Ectodermal cell (in vitro differentiated cells): ENCODE data around the gene KIAA1671.

ENCODE experiments used
- H3K27ac ChIP-seq: 2 replicates; pipeline ENCODE4 v1.7.0; 2013; ENCODE audit warnings: mild to moderate bottlenecking, low read depth, low read length; ENCODE audit not compliant: insufficient read depth, poor library complexity, severe bottlenecking
- H3K27me3 ChIP-seq: 2 replicates; pipeline ENCODE4 v1.7.0; 2013; ENCODE audit warnings: mild to moderate bottlenecking, low read length; ENCODE audit not compliant: insufficient read depth, control insufficient read depth, poor library complexity, severe bottlenecking
- H3K36me3 ChIP-seq: one replicate; pipeline ENCODE4 v1.7.0; 2013; ENCODE audit warnings: low read length; ENCODE audit not compliant: control insufficient read depth, insufficient read depth
- H3K4me1 ChIP-seq: one replicate; pipeline ENCODE4 v1.7.0; 2013; ENCODE audit warnings: low read length; ENCODE audit not compliant: control insufficient read depth, insufficient read depth
- H3K4me3 ChIP-seq: 2 replicates; pipeline ENCODE4 v1.7.0; 2013; ENCODE audit warnings: low read depth, low read length, control low read depth; ENCODE audit not compliant: insufficient read depth
- H3K9me3 ChIP-seq: 2 replicates; pipeline ENCODE4 v1.7.0; 2013; ENCODE audit warnings: mild to moderate bottlenecking, low read length, moderate library complexity; ENCODE audit not compliant: control insufficient read depth
- WGBS, 2 experiments: methylation state at CpG; one replicate each; pipeline ENCODE4 v1.1.7; 2013; ENCODE audit warnings: missing lambda C conversion rate in 2 of 2; 5-methylcytosine and 5-hydroxymethylcytosine counted together

KIAA1671 gene

GRCh38 chr22:24990344-24990905 lies 37.9 kb downstream of the KIAA1671 start:
- no peak overlapping the region for H3K4me3 ChIP-seq
- no peaks in the 10 kb centered on the region for H3K9me3 ChIP-seq
- peaks cover 11% of the 10 kb centered on the region for H3K4me1 ChIP-seq
- H3K27ac ChIP-seq: no peak overlapping the region
- H3K36me3 ChIP-seq: no peaks in the 10 kb centered on the region
- WGBS, 2 experiments: 90% methylated on average over 10 of the region's 10 CpGs
- H3K27me3 ChIP-seq: no peaks in the 10 kb centered on the region

- no peaks in the 10 kb centered on the region for H3K9me3 ChIP-seq
- no peaks in the 10 kb centered on the region for H3K36me3 ChIP-seq
- no peak overlapping the region for H3K27ac ChIP-seq
- WGBS, 2 experiments: 72 to 76% methylated on average over 7 of the region's 7 CpGs
- H3K27me3 ChIP-seq: no peaks in the 10 kb centered on the region
- peaks cover 26% of the 10 kb centered on the region for H3K4me1 ChIP-seq
- H3K4me3 ChIP-seq: no peak overlapping the region
Measured at GRCh38 chr22:24992946-24993345, 40.4 kb downstream of the KIAA1671 start.

GRCh38 chr22:24994070-24994763 lies 41.7 kb downstream of the KIAA1671 start:
- 69% methylated on average over 7 of the region's 7 CpGs for WGBS, 2 experiments
- Histone ChIP-seq H3K36me3 (no peaks in the 10 kb centered on the region), H3K27ac (no peak overlapping the region), H3K9me3 (no peaks in the 10 kb centered on the region), H3K27me3 (no peaks in the 10 kb centered on the region), H3K4me1 (peaks cover 21% of the 10 kb centered on the region), H3K4me3 (no peak overlapping the region)

- no peaks in the 10 kb centered on the region for H3K36me3 ChIP-seq
- no peak overlapping the region for H3K4me3 ChIP-seq
- H3K4me1 ChIP-seq: peaks cover 21% of the 10 kb centered on the region
- no peaks in the 10 kb centered on the region for H3K9me3 ChIP-seq
- peak overlapping the region; percentile 85 for H3K27ac ChIP-seq
- 68 to 77% methylated on average over 1 to 2 of the region's 2 CpGs for WGBS, 2 experiments
- no peaks in the 10 kb centered on the region for H3K27me3 ChIP-seq
Measured at GRCh38 chr22:24995649-24996180, 43.2 kb downstream of the KIAA1671 start.

- H3K27ac ChIP-seq: peak overlapping the region; percentile 85
- no peaks in the 10 kb centered on the region for H3K9me3 ChIP-seq
- peaks cover 24% of the 10 kb centered on the region for H3K4me1 ChIP-seq
- WGBS, 2 experiments: 5 to 8% methylated on average over 5 of the region's 5 CpGs
- H3K27me3 ChIP-seq: no peaks in the 10 kb centered on the region
- H3K4me3 ChIP-seq: no peak overlapping the region
- H3K36me3 ChIP-seq: no peaks in the 10 kb centered on the region
Measured at GRCh38 chr22:24996420-24996952, 44.0 kb downstream of the KIAA1671 start.

GRCh38 chr22:24997023-24997422 lies 44.5 kb downstream of the KIAA1671 start:
- H3K4me3 ChIP-seq: no peak overlapping the region

GRCh38 chr22:25000686-25001085 lies 48.2 kb downstream of the KIAA1671 start:
- Histone ChIP-seq H3K4me3 (no peak overlapping the region), H3K27ac (no peak overlapping the region)
- 80 to 81% methylated on average over 8 of the region's 8 CpGs for WGBS, 2 experiments

More at GRCh38 chr22:24997023-24997422, 44.5 kb downstream of the KIAA1671 start:
- peak overlapping the region; percentile 46 for H3K27ac ChIP-seq
- 47 to 48% methylated on average over 6 of the region's 6 CpGs for WGBS, 2 experiments
- H3K4me1 ChIP-seq: peaks cover 24% of the 10 kb centered on the region
- no peaks in the 10 kb centered on the region for H3K9me3 ChIP-seq
- no peaks in the 10 kb centered on the region for H3K36me3 ChIP-seq
- no peaks in the 10 kb centered on the region for H3K27me3 ChIP-seq

GRCh38 chr22:25002241-25002985 lies 49.9 kb downstream of the KIAA1671 start:
- Histone ChIP-seq H3K27ac (no peak overlapping the region), H3K4me3 (no peak overlapping the region), H3K36me3 (no peaks in the 10 kb centered on the region), H3K27me3 (no peaks in the 10 kb centered on the region), H3K9me3 (no peaks in the 10 kb centered on the region), H3K4me1 (peaks cover 4% of the 10 kb centered on the region)
- WGBS, 2 experiments: 76 to 90% methylated on average over 1 of the region's 1 CpG

More at GRCh38 chr22:25000686-25001085, 48.2 kb downstream of the KIAA1671 start:
- no peaks in the 10 kb centered on the region for H3K36me3 ChIP-seq
- peaks cover 17% of the 10 kb centered on the region for H3K4me1 ChIP-seq
- H3K27me3 ChIP-seq: no peaks in the 10 kb centered on the region
- no peaks in the 10 kb centered on the region for H3K9me3 ChIP-seq

GRCh38 chr22:25006354-25006753 lies 53.8 kb downstream of the KIAA1671 start:
- H3K9me3 ChIP-seq: no peaks in the 10 kb centered on the region
- H3K4me1 ChIP-seq: peaks cover under 1% of the 10 kb centered on the region
- H3K27me3 ChIP-seq: no peaks in the 10 kb centered on the region
- no peaks in the 10 kb centered on the region for H3K36me3 ChIP-seq
- WGBS, 2 experiments: 29 to 31% methylated on average over 4 of the region's 4 CpGs
- no peak overlapping the region for H3K27ac ChIP-seq
- H3K4me3 ChIP-seq: no peak overlapping the region
